ENCODE measurements around the gene CNTNAP2. TPM values are rescaled to one million over a fixed set of nuclear protein-coding genes. Genes with fewer than 3 reads are reported as not detected.
"Not testable (repeated sequence)": the region's sequence is repeated elsewhere in the genome, so short reads cannot be mapped to it uniquely, and the experiment has no call there.

The CNTNAP2 gene
- total and polyA plus RNA-seq, 2 donors (not counting 1 experiment from before 2014, with no cell fraction given), result not detected

DNA sequence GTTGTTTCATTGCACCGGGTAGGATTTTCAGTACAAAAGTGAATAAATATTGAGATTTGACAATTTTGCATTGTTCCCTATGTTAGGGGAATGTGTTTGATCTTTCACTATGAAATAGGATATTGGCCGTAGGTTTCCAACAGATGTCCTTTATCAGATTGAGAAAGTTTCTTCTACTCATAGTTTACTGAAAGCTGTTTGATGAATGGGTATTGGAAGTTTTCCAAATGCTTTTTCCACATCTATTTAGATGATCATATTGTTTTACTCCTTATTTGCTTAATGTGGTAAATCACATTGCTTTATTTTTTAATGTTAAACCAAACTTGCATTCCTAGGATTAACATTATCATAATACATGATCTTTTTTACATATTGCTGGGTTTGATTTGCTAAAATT is 2296.1 kb downstream of the CNTNAP2 start:
- H3K36me3 ChIP-seq (ENCODE audit: control insufficient read depth, insufficient read depth, low read length), result no peaks in the 10 kb centered on the region
- H3K79me2 ChIP-seq (ENCODE audit: control insufficient read depth, insufficient read depth, low read length), result no peaks in the 10 kb centered on the region
- H3K9ac ChIP-seq (ENCODE audit: insufficient read depth, low read length), result no peak overlapping the region
- H3K27ac ChIP-seq (ENCODE audit: insufficient read depth, low read length), result no peak overlapping the region
- H4K20me1 ChIP-seq (ENCODE audit: control insufficient read depth, extremely low read depth, insufficient read depth, low read length), result no peaks in the 10 kb centered on the region
- DNase-seq (ENCODE audit: low read depth in 2 of 2), result no peak
- no peak for TF ChIP-seq EZH2 (IDR thresholded peaks at IDR 0.05; ENCODE audit: low read length, missing control alignments)
- TF ChIP-seq, protein P1, sequence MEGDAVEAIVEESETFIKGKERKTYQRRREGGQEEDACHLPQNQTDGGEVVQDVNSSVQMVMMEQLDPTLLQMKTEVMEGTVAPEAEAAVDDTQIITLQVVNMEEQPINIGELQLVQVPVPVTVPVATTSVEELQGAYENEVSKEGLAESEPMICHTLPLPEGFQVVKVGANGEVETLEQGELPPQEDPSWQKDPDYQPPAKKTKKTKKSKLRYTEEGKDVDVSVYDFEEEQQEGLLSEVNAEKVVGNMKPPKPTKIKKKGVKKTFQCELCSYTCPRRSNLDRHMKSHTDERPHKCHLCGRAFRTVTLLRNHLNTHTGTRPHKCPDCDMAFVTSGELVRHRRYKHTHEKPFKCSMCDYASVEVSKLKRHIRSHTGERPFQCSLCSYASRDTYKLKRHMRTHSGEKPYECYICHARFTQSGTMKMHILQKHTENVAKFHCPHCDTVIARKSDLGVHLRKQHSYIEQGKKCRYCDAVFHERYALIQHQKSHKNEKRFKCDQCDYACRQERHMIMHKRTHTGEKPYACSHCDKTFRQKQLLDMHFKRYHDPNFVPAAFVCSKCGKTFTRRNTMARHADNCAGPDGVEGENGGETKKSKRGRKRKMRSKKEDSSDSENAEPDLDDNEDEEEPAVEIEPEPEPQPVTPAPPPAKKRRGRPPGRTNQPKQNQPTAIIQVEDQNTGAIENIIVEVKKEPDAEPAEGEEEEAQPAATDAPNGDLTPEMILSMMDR (conservative IDR thresholded peaks at IDR 0.05 in 1 of 2, IDR thresholded peaks at IDR 0.05 in 1 of 2; ENCODE audit: low read depth in 1 of 2, low read length in 2 of 2), result no peak
- no peak overlapping the region for H3K4me2 ChIP-seq (ENCODE audit: extremely low read depth, insufficient read depth, low read length)
- H3K9me3 ChIP-seq (ENCODE audit: control insufficient read depth, insufficient read depth, low read depth, low read length), result no peaks in the 10 kb centered on the region
- H3K27me3 ChIP-seq (ENCODE audit: control insufficient read depth, insufficient read depth, low read length), result no peaks in the 10 kb centered on the region
- no peak overlapping the region for H3K4me3 ChIP-seq (replicated peaks in 1 of 4; ENCODE audit: control extremely low read depth in 1 of 4, insufficient read depth in 1 of 4, low read depth in 3 of 4, low read length in 4 of 4)
- H3K4me1 ChIP-seq (ENCODE audit: control insufficient read depth, extremely low read depth, insufficient read depth, low read length), result no peaks in the 10 kb centered on the region
- H2AFZ ChIP-seq (ENCODE audit: low read length), result no peak overlapping the region

DNA sequence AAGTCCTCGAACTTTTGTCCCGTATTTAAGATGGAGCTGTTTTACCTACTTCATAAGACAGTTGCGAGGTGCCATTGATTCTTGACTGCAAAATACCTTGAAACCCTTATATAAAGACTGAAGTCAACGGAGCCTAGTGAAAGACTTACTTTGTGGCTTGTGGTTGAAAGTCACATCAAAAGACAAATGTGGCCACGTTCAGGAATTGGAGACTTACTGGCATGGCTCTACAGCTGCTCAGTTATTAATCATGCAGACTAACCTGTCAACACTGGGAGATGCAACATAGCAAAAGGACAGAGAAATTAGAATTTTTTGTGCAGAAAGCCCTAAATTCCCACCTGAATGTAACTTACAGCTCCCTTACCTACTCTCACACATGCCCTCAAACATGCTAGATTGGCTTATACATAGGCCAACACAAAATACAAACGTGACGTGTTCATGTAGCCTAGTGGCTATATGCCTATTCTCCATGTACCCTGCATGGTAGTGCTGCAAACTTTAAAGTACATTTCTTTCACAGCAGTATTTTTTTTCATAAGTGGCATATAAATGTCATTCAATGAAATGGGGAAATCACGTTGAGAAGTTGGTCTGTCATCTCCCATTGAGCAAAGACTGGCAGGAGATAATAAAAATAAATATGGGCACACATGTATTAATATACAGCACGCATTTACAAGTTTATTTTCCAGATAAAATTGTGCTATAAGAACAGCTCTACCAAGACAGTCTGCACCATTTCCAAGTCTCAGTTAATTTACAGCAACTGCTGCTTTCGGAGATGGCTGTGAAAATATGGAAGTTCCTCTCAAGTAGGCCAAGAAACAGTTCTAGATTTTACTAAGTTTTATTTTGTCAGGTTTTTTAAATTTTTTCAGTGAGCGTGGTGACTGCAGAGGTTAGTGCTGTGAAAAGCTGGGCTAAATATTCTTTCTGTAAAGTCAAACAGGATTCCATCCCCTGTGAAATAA is 2303.5 kb downstream of the CNTNAP2 start:
- no peak overlapping the region for H3K4me2 ChIP-seq (ENCODE audit: extremely low read depth, insufficient read depth, low read length)
- H3K4me1 ChIP-seq (ENCODE audit: control insufficient read depth, extremely low read depth, insufficient read depth, low read length), result no peaks in the 10 kb centered on the region
- H3K9ac ChIP-seq (ENCODE audit: insufficient read depth, low read length), result no peak overlapping the region
- no peaks in the 10 kb centered on the region for H3K79me2 ChIP-seq (ENCODE audit: control insufficient read depth, insufficient read depth, low read length)
- TF ChIP-seq, protein P1 (conservative IDR thresholded peaks at IDR 0.05 in 1 of 2, IDR thresholded peaks at IDR 0.05 in 1 of 2; ENCODE audit: low read depth in 1 of 2, low read length in 2 of 2), result no peak
- TF ChIP-seq EZH2 (IDR thresholded peaks at IDR 0.05; ENCODE audit: low read length, missing control alignments), result no peak
- no peaks in the 10 kb centered on the region for H4K20me1 ChIP-seq (ENCODE audit: control insufficient read depth, extremely low read depth, insufficient read depth, low read length)
- H3K4me3 ChIP-seq (replicated peaks in 1 of 4; ENCODE audit: control extremely low read depth in 1 of 4, insufficient read depth in 1 of 4, low read depth in 3 of 4, low read length in 4 of 4), result no peak overlapping the region
- no peak overlapping the region for H3K27ac ChIP-seq (ENCODE audit: insufficient read depth, low read length)
- no peaks in the 10 kb centered on the region for H3K36me3 ChIP-seq (ENCODE audit: control insufficient read depth, insufficient read depth, low read length)
- no peaks in the 10 kb centered on the region for H3K27me3 ChIP-seq (ENCODE audit: control insufficient read depth, insufficient read depth, low read length)
- no peak for DNase-seq (ENCODE audit: low read depth in 2 of 2)
- H2AFZ ChIP-seq (ENCODE audit: low read length), result no peak overlapping the region
- no peaks in the 10 kb centered on the region for H3K9me3 ChIP-seq (ENCODE audit: control insufficient read depth, insufficient read depth, low read depth, low read length)

DNA sequence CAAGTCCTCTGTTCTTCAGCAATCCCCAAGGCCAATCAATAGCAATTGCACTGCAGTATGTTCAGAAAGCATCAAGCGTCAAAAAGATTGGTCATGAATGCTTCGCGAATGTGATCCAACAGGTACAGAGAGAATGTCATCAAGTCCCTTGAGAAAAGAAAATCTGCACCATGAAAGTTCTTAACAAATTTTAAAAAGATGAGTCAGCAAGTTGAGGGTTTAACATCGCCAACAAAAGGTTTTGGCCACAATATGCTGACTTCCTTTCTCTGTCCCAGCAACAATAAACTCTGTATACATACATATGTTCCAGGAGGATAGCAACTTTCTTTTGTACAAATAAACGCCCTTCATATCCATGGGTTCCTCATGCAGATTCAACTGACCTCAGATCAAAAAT is 2305.4 kb downstream of the CNTNAP2 start:
- Histone ChIP-seq H3K4me3 (replicated peaks in 1 of 4; ENCODE audit: control extremely low read depth in 1 of 4, insufficient read depth in 1 of 4, low read depth in 3 of 4, low read length in 4 of 4) (no peak overlapping the region), H3K4me2 (ENCODE audit: extremely low read depth, insufficient read depth, low read length) (no peak overlapping the region), H3K36me3 (ENCODE audit: control insufficient read depth, insufficient read depth, low read length) (no peaks in the 10 kb centered on the region), H3K27ac (ENCODE audit: insufficient read depth, low read length) (no peak overlapping the region), H3K27me3 (ENCODE audit: control insufficient read depth, insufficient read depth, low read length) (no peaks in the 10 kb centered on the region), H4K20me1 (ENCODE audit: control insufficient read depth, extremely low read depth, insufficient read depth, low read length) (no peaks in the 10 kb centered on the region), H3K4me1 (ENCODE audit: control insufficient read depth, extremely low read depth, insufficient read depth, low read length) (no peaks in the 10 kb centered on the region), H3K79me2 (ENCODE audit: control insufficient read depth, insufficient read depth, low read length) (no peaks in the 10 kb centered on the region), H2AFZ (ENCODE audit: low read length) (no peak overlapping the region), H3K9me3 (ENCODE audit: control insufficient read depth, insufficient read depth, low read depth, low read length) (no peaks in the 10 kb centered on the region), H3K9ac (ENCODE audit: insufficient read depth, low read length) (no peak overlapping the region)
- TF ChIP-seq EZH2 (IDR thresholded peaks at IDR 0.05; ENCODE audit: low read length, missing control alignments), result no peak
- TF ChIP-seq, protein P1 (conservative IDR thresholded peaks at IDR 0.05 in 1 of 2, IDR thresholded peaks at IDR 0.05 in 1 of 2; ENCODE audit: low read depth in 1 of 2, low read length in 2 of 2), result no peak
- no peak for DNase-seq (ENCODE audit: low read depth in 2 of 2)

DNA sequence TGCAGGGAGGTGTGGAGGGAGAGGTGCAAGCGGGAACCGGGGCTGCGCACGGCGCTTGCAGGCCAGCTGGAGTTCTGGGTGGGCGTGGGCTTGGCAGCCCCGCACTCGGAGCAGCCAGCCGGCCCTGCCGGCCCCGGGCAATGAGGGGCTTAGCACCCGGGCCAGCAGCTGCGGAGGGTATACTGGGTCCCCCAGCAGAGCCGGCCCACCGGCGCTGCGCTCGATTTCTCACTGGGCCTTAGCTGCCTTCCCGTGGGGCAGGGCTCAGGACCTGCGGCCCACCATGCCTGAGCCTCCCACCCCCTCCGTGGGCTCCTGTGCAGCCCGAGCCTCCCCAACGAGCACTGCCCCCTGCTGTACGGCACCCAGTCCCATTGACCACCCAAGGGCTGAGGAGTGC is 2309.8 kb downstream of the CNTNAP2 start:
- not testable (repeated sequence) for H3K9ac ChIP-seq (ENCODE audit: insufficient read depth, low read length); DNase-seq (ENCODE audit: low read depth in 2 of 2); H3K4me1 ChIP-seq (ENCODE audit: control insufficient read depth, extremely low read depth, insufficient read depth, low read length); H3K36me3 ChIP-seq (ENCODE audit: control insufficient read depth, insufficient read depth, low read length); H3K27ac ChIP-seq (ENCODE audit: insufficient read depth, low read length); H4K20me1 ChIP-seq (ENCODE audit: control insufficient read depth, extremely low read depth, insufficient read depth, low read length); H3K4me3 ChIP-seq (replicated peaks in 1 of 4; ENCODE audit: control extremely low read depth in 1 of 4, insufficient read depth in 1 of 4, low read depth in 3 of 4, low read length in 4 of 4); H3K79me2 ChIP-seq (ENCODE audit: control insufficient read depth, insufficient read depth, low read length); H3K27me3 ChIP-seq (ENCODE audit: control insufficient read depth, insufficient read depth, low read length); H3K9me3 ChIP-seq (ENCODE audit: control insufficient read depth, insufficient read depth, low read depth, low read length); H2AFZ ChIP-seq (ENCODE audit: low read length); H3K4me2 ChIP-seq (ENCODE audit: extremely low read depth, insufficient read depth, low read length)

Data from fibroblast of lung (primary cell).